SU-DHL-6 (cell line): ENCODE measurements around the gene TEAD1.

Experiments
- H2AFZ ChIP-seq: fragments of 200-600 bp; sonication (generic); 2 replicates; pipeline ENCODE4 v1.6.1; 2014; ENCODE audit warnings: low read depth, mild to moderate bottlenecking, moderate library complexity, mixed read lengths, antibody characterized with exemption, low read length; ENCODE audit not compliant: severe bottlenecking
- H3F3A ChIP-seq: fragments of 200-600 bp; shearing (Covaris generic); 2 replicates; pipeline ENCODE4 v1.6.0; 2016; ENCODE audit warnings: antibody characterized with exemption, mild to moderate bottlenecking; ENCODE audit not compliant: insufficient read depth
- H3K27ac ChIP-seq: fragments of 200-600 bp; sonication (generic); 2 replicates; pipeline ENCODE4 v1.5.1; 2016; ENCODE audit warnings: low read depth, mild to moderate bottlenecking, low read length, moderate library complexity, mixed read lengths
- H3K27me3 ChIP-seq: fragments of 200-600 bp; sonication (generic), shearing (Covaris generic); 2 replicates; pipeline ENCODE4 v1.6.0; 2014; ENCODE audit warnings: mild to moderate bottlenecking, low read length
- H3K36me3 ChIP-seq: fragments of 200-600 bp; sonication (generic); 2 replicates; pipeline ENCODE4 v1.6.1; 2014; ENCODE audit warnings: mild to moderate bottlenecking, low read length, mixed read lengths
- H3K4me2 ChIP-seq: fragments of 300-600, 200-600 bp; shearing (Covaris generic), sonication (generic); 2 replicates; pipeline ENCODE4 v1.6.0; 2014; ENCODE audit warnings: low read length, low read depth, mild to moderate bottlenecking; ENCODE audit not compliant: poor library complexity, severe bottlenecking
- H3K4me3 ChIP-seq: fragments of 200-600 bp; sonication (generic); 2 replicates; pipeline ENCODE4 v1.5.1; 2014; ENCODE audit warnings: antibody characterized with exemption, low read length, mild to moderate bottlenecking, mixed read lengths; ENCODE audit not compliant: insufficient read depth, poor library complexity, severe bottlenecking
- H3K79me2 ChIP-seq: fragments of 200-600 bp; sonication (generic); 2 replicates; pipeline ENCODE4 v1.6.1; 2014; ENCODE audit warnings: mild to moderate bottlenecking, low read length, moderate library complexity; ENCODE audit not compliant: insufficient read depth
- H3K9ac ChIP-seq: fragments of 200-600 bp; sonication (generic); 2 replicates; pipeline ENCODE4 v1.7.0; 2014; ENCODE audit warnings: mild to moderate bottlenecking, low read length
- H3K9me2 ChIP-seq: fragments of 200-600 bp; sonication (generic); replicated peaks from 2 replicates; pipeline ENCODE4 v1.6.1; 2014; ENCODE audit warnings: low read length; ENCODE audit not compliant: insufficient read depth
- H3K9me3 ChIP-seq: fragments of 200-600 bp; sonication (generic); 2 replicates; pipeline ENCODE4 v1.6.1; 2014; ENCODE audit warnings: low read length, mixed read lengths; ENCODE audit not compliant: insufficient read depth
- H4K20me1 ChIP-seq: fragments of 200-600 bp; sonication (generic); 2 replicates; pipeline ENCODE4 v1.6.1; 2014; ENCODE audit warnings: low read depth, mild to moderate bottlenecking, antibody characterized with exemption, low read length, moderate library complexity, mixed read lengths
- EZH2phosphoT487 ChIP-seq: fragments of 200-600 bp; sonication (generic), shearing (Covaris generic); conservative IDR thresholded peaks from 2 replicates; pipeline ENCODE4 v1.6.1; 2018; ENCODE audit warnings: mild to moderate bottlenecking, antibody characterized with exemption, low read length, moderate library complexity, mixed read lengths
- TF ChIP-seq, protein P1 (sequence below): fragments of 200-600 bp; sonication (generic); IDR thresholded peaks from one replicate; pipeline ENCODE4 v1.5.1; 2017; ENCODE audit warnings: antibody characterized with exemption, mild to moderate bottlenecking, low read length, moderate library complexity; ENCODE audit not compliant: insufficient read depth, poor library complexity, severe bottlenecking

Gene TEAD1

DNA sequence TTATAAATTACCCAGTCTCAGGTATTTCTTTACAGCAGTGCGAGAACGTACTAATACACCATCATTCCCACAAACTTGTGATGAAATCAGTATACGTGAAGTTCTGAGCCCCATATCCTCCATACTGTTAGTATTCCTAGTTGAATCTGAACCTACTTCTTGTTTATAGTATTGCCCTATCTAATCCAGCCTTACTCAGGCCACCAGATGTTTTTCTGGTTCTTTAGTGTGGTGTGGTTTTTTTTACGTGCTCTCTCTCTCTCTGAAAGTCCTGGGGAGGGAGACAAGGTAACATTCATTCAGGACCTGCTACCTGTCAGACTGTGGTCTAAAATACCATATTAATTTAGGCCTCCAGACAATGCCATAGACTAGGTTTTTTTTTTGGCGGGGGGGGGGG lies 47.6 kb upstream of the TEAD1 start:
- H3F3A ChIP-seq: no peaks in the 10 kb centered on the region
- H4K20me1 ChIP-seq: no peaks in the 10 kb centered on the region
- H3K27me3 ChIP-seq: 0 out of 2 replicates have a peak, but pooled peaks cover 3% of the 10 kb centered on the region
- no peaks in the 10 kb centered on the region for H3K9me2 ChIP-seq
- TF ChIP-seq, protein P1, sequence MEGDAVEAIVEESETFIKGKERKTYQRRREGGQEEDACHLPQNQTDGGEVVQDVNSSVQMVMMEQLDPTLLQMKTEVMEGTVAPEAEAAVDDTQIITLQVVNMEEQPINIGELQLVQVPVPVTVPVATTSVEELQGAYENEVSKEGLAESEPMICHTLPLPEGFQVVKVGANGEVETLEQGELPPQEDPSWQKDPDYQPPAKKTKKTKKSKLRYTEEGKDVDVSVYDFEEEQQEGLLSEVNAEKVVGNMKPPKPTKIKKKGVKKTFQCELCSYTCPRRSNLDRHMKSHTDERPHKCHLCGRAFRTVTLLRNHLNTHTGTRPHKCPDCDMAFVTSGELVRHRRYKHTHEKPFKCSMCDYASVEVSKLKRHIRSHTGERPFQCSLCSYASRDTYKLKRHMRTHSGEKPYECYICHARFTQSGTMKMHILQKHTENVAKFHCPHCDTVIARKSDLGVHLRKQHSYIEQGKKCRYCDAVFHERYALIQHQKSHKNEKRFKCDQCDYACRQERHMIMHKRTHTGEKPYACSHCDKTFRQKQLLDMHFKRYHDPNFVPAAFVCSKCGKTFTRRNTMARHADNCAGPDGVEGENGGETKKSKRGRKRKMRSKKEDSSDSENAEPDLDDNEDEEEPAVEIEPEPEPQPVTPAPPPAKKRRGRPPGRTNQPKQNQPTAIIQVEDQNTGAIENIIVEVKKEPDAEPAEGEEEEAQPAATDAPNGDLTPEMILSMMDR: no peak
- no peak for TF ChIP-seq EZH2phosphoT487
- no peak overlapping the region for H3K4me2 ChIP-seq
- H3K4me3 ChIP-seq: no peak overlapping the region
- H3K36me3 ChIP-seq: no peaks in the 10 kb centered on the region
- H2AFZ ChIP-seq: no peak overlapping the region
- peaks cover 11% of the 10 kb centered on the region; the same call in 1 of the 2 replicates for H3K9me3 ChIP-seq
- no peaks in the 10 kb centered on the region for H3K79me2 ChIP-seq
- H3K9ac ChIP-seq: no peak overlapping the region
- no peak overlapping the region for H3K27ac ChIP-seq

DNA sequence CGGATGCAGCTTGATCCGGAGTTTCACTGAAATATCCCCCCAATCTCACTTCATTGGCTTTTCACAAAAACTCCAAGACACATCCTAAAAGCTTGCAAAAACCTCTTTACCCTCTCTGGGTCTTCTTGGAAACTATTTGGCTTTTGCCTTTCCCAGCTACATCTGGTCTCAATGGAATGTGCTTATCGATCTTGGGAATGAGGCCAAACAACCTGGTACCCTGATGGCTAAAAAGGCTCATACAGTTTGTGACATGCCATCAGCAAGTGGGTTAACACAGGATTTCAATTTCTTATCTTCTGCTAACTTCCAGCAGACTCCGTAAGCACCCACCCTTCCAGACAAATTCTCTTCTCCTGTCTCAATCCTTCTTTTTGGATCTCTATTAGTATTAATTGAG lies 45.9 kb upstream of the TEAD1 start:
- Histone ChIP-seq H3K27ac (no peak overlapping the region), H3K4me3 (no peak overlapping the region), H3K79me2 (no peaks in the 10 kb centered on the region), H2AFZ (no peak overlapping the region), H3K4me2 (no peak overlapping the region), H3K9me2 (no peaks in the 10 kb centered on the region), H4K20me1 (no peaks in the 10 kb centered on the region), H3K36me3 (no peaks in the 10 kb centered on the region), H3K9ac (no peak overlapping the region), H3K9me3 (peaks cover 11% of the 10 kb centered on the region; the same call in 1 of the 2 replicates), H3K27me3 (0 out of 2 replicates have a peak, but pooled peaks cover 3% of the 10 kb centered on the region), H3F3A (no peaks in the 10 kb centered on the region)
- TF ChIP-seq EZH2phosphoT487: no peak
- TF ChIP-seq, protein P1: no peak

GRCh38 chr11:12629601-12630313 lies 44.5 kb upstream of the TEAD1 start:
- Histone ChIP-seq H4K20me1 (no peaks in the 10 kb centered on the region), H3K4me2 (no peak overlapping the region), H2AFZ (no peak overlapping the region), H3K9ac (no peak overlapping the region), H3K27ac (no peak overlapping the region), H3K4me3 (no peak overlapping the region), H3K79me2 (no peaks in the 10 kb centered on the region), H3K36me3 (no peaks in the 10 kb centered on the region), H3K9me2 (no peaks in the 10 kb centered on the region), H3F3A (no peaks in the 10 kb centered on the region), H3K9me3 (peaks cover under 1% of the 10 kb centered on the region; the same call in 1 of the 2 replicates), H3K27me3 (0 out of 2 replicates have a peak, but pooled peaks cover 3% of the 10 kb centered on the region)
- TF ChIP-seq, protein P1: no peak
- no peak for TF ChIP-seq EZH2phosphoT487
